Measurements from ENCODE around the gene ATE1. TPM values are rescaled to one million over a fixed set of nuclear protein-coding genes. Genes with fewer than 3 reads are reported as not detected.

The ATE1 gene
- total RNA-seq, 1 donor from 2014 or later, result 26.0 TPM

DNA sequence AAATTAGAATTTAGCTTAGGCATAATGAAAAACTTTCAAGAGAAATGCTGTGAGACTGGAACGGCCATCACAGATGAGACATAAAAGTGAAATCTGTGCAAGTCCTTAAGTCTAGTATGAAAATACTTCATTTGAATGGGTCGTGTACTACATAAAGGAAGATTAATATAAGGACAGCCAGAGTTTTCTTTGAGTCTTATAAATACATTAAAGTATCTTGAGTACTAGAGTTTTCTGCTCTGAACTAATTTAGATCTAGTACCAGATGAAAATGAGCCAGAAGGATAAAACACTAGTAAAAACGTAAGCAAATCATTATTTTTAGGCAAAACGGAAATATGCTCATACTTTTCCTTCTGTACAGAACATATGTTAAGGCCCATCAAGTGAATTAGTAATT is 93.1 kb downstream of the ATE1 start:
- TF ChIP-seq, protein P1, sequence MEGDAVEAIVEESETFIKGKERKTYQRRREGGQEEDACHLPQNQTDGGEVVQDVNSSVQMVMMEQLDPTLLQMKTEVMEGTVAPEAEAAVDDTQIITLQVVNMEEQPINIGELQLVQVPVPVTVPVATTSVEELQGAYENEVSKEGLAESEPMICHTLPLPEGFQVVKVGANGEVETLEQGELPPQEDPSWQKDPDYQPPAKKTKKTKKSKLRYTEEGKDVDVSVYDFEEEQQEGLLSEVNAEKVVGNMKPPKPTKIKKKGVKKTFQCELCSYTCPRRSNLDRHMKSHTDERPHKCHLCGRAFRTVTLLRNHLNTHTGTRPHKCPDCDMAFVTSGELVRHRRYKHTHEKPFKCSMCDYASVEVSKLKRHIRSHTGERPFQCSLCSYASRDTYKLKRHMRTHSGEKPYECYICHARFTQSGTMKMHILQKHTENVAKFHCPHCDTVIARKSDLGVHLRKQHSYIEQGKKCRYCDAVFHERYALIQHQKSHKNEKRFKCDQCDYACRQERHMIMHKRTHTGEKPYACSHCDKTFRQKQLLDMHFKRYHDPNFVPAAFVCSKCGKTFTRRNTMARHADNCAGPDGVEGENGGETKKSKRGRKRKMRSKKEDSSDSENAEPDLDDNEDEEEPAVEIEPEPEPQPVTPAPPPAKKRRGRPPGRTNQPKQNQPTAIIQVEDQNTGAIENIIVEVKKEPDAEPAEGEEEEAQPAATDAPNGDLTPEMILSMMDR (IDR thresholded peaks at IDR 0.05), result no peak
- ATAC-seq (no peak), DNase-seq (no peak)
- Histone ChIP-seq H3K4me3 (no peak overlapping the region), H3K27me3 (ENCODE audit: low read depth) (no peaks in the 10 kb centered on the region), H3K4me1 (no peaks in the 10 kb centered on the region), H3K9me3 (no peaks in the 10 kb centered on the region), H3K36me3 (peaks cover 24% of the 10 kb centered on the region), H3K27ac (no peak overlapping the region)
- intact Hi-C loops (cut with DNase I), result no loop called here

- intact Hi-C loops (cut with DNase I), result no loop called here
- Histone ChIP-seq H3K27ac (no peak overlapping the region), H3K4me3 (no peak overlapping the region), H3K4me1 (no peaks in the 10 kb centered on the region), H3K27me3 (ENCODE audit: low read depth) (no peaks in the 10 kb centered on the region), H3K36me3 (peaks cover 32% of the 10 kb centered on the region), H3K9me3 (no peaks in the 10 kb centered on the region)
- DNase-seq (no peak), ATAC-seq (no peak)
- TF ChIP-seq, protein P1 (IDR thresholded peaks at IDR 0.05), result no peak
Measured at GRCh38 chr10:121833387-121833786, 94.4 kb downstream of the ATE1 start.

- intact Hi-C loops (cut with DNase I), result no loop called here
- H3K4me1 ChIP-seq, result no peaks in the 10 kb centered on the region
- H3K27ac ChIP-seq, result no peak overlapping the region
- no peaks in the 10 kb centered on the region for H3K9me3 ChIP-seq
- peaks cover 39% of the 10 kb centered on the region for H3K36me3 ChIP-seq
- TF ChIP-seq, protein P1 (IDR thresholded peaks at IDR 0.05), result no peak
- H3K4me3 ChIP-seq, result no peak overlapping the region
- no peaks in the 10 kb centered on the region for H3K27me3 ChIP-seq (ENCODE audit: low read depth)
- no peak for ATAC-seq
- no peak for DNase-seq
Measured at GRCh38 chr10:121832647-121833046, 95.2 kb downstream of the ATE1 start.

GRCh38 chr10:121831777-121832176 is 96.1 kb downstream of the ATE1 start:
- H3K4me1 ChIP-seq, result no peaks in the 10 kb centered on the region
- no peak for DNase-seq
- intact Hi-C loops (cut with DNase I), result no loop called here
- H3K9me3 ChIP-seq, result peaks cover under 1% of the 10 kb centered on the region
- no peak overlapping the region for H3K4me3 ChIP-seq
- H3K36me3 ChIP-seq, result peaks cover 43% of the 10 kb centered on the region
- H3K27ac ChIP-seq, result no peak overlapping the region
- TF ChIP-seq, protein P1 (IDR thresholded peaks at IDR 0.05), result no peak
- ATAC-seq, result no peak
- H3K27me3 ChIP-seq (ENCODE audit: low read depth), result no peaks in the 10 kb centered on the region

- TF ChIP-seq, protein P1 (IDR thresholded peaks at IDR 0.05), result no peak
- H3K27ac ChIP-seq, result no peak overlapping the region
- H3K9me3 ChIP-seq, result peaks cover 4% of the 10 kb centered on the region
- no peaks in the 10 kb centered on the region for H3K4me1 ChIP-seq
- no peak overlapping the region for H3K4me3 ChIP-seq
- H3K27me3 ChIP-seq (ENCODE audit: low read depth), result no peaks in the 10 kb centered on the region
- DNase-seq (no peak), ATAC-seq (no peak)
- intact Hi-C loops (cut with DNase I), result no loop called here
- H3K36me3 ChIP-seq, result peaks cover 39% of the 10 kb centered on the region
Measured at GRCh38 chr10:121831237-121831636, 96.6 kb downstream of the ATE1 start.

DNA sequence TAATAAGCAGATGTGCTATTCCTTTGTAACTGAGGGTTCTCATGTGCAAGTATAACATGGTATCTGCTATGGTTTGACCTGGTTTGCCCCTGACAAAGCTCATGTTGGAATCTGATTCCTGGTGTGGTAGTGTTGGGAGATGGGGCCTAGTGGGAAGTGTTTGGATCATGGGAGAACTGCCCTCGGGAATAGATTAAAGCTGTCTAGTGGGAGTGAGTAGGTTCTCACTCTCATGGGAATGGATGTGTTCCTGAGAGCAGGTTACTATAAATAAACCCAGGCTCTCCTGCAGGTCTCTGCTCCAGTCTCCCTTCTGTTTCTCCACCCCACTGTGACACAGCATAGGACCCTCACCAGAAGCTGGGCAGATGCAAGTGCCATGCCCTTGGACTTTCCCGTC is 97.7 kb downstream of the ATE1 start:
- Histone ChIP-seq H3K4me1 (no peaks in the 10 kb centered on the region), H3K27ac (no peak overlapping the region), H3K36me3 (peaks cover 29% of the 10 kb centered on the region), H3K9me3 (peaks cover 4% of the 10 kb centered on the region), H3K27me3 (ENCODE audit: low read depth) (no peaks in the 10 kb centered on the region), H3K4me3 (no peak overlapping the region)
- DNase-seq, result no peak
- TF ChIP-seq, protein P1 (IDR thresholded peaks at IDR 0.05), result no peak
- intact Hi-C loops (cut with DNase I), result no loop called here
- no peak for ATAC-seq

Data from lower lobe of right lung (tissue), 2 donors.